ENCODE results near the gene WDFY2. TPM values are rescaled to one million over a fixed set of nuclear protein-coding genes. Genes with fewer than 3 reads are reported as not detected.

WDFY2 gene
- total and polyA plus RNA-seq, 8 donors = 11.4 to 25.2 (median 17.2) TPM

GRCh38 chr13:51663973-51664957 lies 80.0 kb downstream of the WDFY2 start:
- no peak for FAIRE-seq

GRCh38 chr13:51665456-51665855 lies 81.2 kb downstream of the WDFY2 start:
- 29 to 31% methylated on average over 2 of the region's 2 CpGs for WGBS, 2 donors
- intact Hi-C loops (cut with DNase I) = no loop called here
- no peaks in the 10 kb centered on the region for H3K9me3 ChIP-seq
- ATAC-seq = peak; percentile 7 to 33 (median 20)
- FAIRE-seq = no peak
- H3K27me3 ChIP-seq = no peaks in the 10 kb centered on the region
- no peak for DNase-seq
- TF ChIP-seq CTCF (IDR thresholded peaks at IDR 0.05) = no peak
- H3K36me3 ChIP-seq = no peaks in the 10 kb centered on the region
- no peak overlapping the region for H3K4me3 ChIP-seq
- H3K4me1 ChIP-seq = peaks cover 23 to 47% (median 44%) of the 10 kb centered on the region in 3 donors
- H3K27ac ChIP-seq = peak overlapping the region in 1 of 4 donors; percentile 28

More at GRCh38 chr13:51663973-51664957, 80.0 kb downstream of the WDFY2 start:
- 81% methylated on average over 8 of the region's 8 CpGs for WGBS, 2 donors
- Histone ChIP-seq H3K27me3 (no peaks in the 10 kb centered on the region), H3K36me3 (no peaks in the 10 kb centered on the region), H3K27ac (no peak overlapping the region), H3K9me3 (no peaks in the 10 kb centered on the region), H3K4me3 (no peak overlapping the region), H3K4me1 (peaks cover 20 to 45% (median 36%) of the 10 kb centered on the region in 3 donors)
- no peak for TF ChIP-seq CTCF (IDR thresholded peaks at IDR 0.05)
- intact Hi-C loops (cut with DNase I) = no loop called here
- no peak for DNase-seq
- no peak for ATAC-seq

GRCh38 chr13:51666374-51666773 lies 82.1 kb downstream of the WDFY2 start:
- H3K4me1 ChIP-seq = peaks cover 23 to 47% (median 44%) of the 10 kb centered on the region in 3 donors
- no peak for FAIRE-seq

GRCh38 chr13:51666839-51667238 lies 82.6 kb downstream of the WDFY2 start:
- no peak overlapping the region for H3K27ac ChIP-seq
- intact Hi-C loops (cut with DNase I) = no loop called here
- H3K4me3 ChIP-seq = no peak overlapping the region
- ATAC-seq (no peak), DNase-seq (no peak), FAIRE-seq (no peak)
- H3K27me3 ChIP-seq = no peaks in the 10 kb centered on the region
- 48 to 65% methylated on average over 1 of the region's 1 CpG for WGBS, 2 donors
- H3K4me1 ChIP-seq = peaks cover 23 to 47% (median 44%) of the 10 kb centered on the region in 3 donors
- no peak for TF ChIP-seq CTCF (IDR thresholded peaks at IDR 0.05)
- no peaks in the 10 kb centered on the region for H3K9me3 ChIP-seq
- H3K36me3 ChIP-seq = no peaks in the 10 kb centered on the region

More at GRCh38 chr13:51666374-51666773, 82.1 kb downstream of the WDFY2 start:
- Histone ChIP-seq H3K36me3 (no peaks in the 10 kb centered on the region), H3K4me3 (no peak overlapping the region), H3K27ac (peak overlapping the region in 1 of 4 donors; percentile 28), H3K9me3 (no peaks in the 10 kb centered on the region), H3K27me3 (no peaks in the 10 kb centered on the region)
- WGBS, 2 donors = 45 to 59% methylated on average over 1 of the region's 1 CpG
- intact Hi-C loops (cut with DNase I) = no loop called here
- DNase-seq = no peak
- ATAC-seq = peak in 3 of 4 donors; percentile 34 to 58 (median 39)
- no peak for TF ChIP-seq CTCF (IDR thresholded peaks at IDR 0.05)

All from pancreas (tissue), 10 donors.